Tongue (tissue), 2 donors: ENCODE data around the gene DUSP5. TPM values are rescaled to one million over a fixed set of nuclear protein-coding genes. Genes with fewer than 3 reads are reported as not detected.

ENCODE experiments used
- DNase-seq: peaks from one replicate; pipeline ENCODE4 v3.0.0-alpha.2; 2015
- total RNA-seq: library from RNA; depleted of rRNA; stranded (reverse); fragments of >200 nt; gene quantifications from one replicate; pipeline ENCODE4 v1.2.3, GENCODE V29; 2014

DUSP5 gene
- total RNA-seq, 1 donor from 2014 or later, result 10.5 TPM

DNA sequence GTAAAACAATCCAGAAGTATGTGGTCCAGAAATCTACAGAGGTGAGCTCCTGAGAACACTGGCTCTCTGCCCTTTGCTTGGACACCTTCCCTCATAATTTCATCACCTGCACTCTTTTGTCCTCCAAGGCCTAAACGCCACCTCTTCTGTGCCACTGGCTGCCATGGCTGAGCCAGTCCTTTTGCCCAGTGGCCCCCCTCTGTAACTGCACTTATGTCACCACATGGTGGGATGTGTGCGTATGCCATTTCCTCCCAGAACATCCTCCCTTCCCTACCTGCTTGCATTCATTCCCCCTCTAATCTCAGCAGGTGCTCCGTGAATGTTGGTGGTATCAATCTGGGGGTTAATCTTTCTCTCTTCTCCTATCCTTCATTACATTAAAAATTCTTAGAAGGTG, 17.3 kb upstream of the DUSP5 start:
- no peak for DNase-seq

DNA sequence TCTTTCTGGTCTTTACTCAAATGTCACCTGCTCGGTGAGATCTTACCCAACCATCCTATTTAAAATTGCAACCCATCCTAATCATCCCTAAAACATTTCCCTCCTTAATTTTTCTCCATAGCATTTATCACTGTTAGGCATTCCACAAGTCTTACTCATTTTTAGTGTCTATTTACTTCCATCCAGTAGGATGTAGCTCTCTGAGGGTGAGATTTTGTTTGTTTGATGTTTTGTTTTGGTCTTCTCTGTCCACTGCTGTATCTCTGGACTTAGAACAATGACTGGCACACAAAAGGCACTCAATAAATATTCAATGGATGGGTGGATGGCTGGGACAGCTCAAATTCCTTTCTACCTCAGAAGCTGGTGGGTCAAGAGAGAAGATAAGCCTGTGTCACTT, 15.8 kb upstream of the DUSP5 start:
- no peak for DNase-seq

DNA sequence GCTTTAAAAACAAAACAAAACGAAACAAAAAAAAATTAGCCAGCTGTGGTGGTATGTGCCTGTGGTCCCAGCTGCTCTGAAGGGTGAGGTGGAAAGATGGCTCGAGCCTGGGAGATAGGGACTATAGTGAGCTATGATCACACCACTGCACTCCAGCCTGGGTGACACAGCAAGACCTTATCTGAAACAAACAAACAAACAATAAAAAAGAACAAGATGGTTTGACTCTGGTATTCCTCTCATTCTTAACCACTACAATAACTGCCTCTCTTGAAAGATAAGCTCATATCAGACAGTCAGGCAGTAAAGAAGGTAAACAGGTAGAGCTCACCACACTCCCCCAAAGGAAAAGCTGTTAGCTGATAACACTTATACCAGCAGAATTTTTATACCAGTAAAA, 14.1 kb upstream of the DUSP5 start:
- no peak for DNase-seq

DNA sequence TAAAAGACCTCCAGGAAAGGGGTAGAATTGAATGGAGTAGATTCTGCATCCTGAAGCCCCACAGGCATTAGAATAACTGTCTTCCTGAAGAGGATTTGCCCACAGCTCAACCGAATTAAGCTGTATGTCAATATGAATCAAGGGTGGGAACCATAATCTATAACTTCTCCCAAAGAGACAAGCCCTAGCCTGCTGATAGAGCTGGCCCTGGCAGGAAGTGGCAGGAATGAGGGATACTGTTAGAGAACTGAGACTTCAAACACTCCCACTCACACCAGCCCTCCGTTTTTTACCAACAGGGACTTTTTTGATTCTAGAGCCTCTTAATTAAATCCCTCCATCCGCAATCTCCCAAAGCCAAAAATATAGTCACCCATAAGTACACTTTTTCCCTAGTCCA, 12.2 kb upstream of the DUSP5 start:
- no peak for DNase-seq

DNA sequence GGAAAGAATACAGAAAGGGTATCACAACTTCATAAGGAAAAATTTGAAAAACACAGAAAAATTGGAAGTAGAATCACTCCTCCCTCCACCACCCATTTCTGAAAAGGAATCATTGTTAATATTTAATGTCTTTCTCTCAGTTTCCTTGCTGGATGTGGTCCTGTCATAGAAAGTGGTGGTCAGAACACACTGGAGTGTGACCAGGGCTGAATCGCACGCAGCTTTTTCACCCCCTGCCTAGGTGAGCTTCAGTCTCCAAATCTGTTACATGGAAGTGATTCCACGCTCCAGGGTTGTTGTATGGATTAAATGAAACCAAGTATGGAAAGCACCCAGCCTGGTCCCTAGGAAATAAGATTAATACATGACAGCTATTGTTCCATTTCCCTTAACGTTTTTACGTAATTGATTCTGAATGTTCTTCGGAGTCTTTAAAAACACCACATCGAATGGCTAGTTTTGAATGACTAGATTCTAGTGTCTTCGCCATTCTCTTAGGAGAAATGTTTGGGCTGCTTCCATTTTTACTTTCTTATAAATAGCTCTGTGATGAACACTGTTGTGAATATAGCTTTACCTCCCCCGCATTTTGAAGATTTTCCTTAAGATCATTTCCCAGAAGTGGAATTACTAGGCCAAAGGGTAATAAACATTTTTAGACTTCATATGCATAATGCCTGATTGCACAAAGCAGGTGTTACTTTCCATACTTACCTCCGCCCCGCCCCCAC, 10.9 kb upstream of the DUSP5 start:
- DNase-seq, result no peak

DNA sequence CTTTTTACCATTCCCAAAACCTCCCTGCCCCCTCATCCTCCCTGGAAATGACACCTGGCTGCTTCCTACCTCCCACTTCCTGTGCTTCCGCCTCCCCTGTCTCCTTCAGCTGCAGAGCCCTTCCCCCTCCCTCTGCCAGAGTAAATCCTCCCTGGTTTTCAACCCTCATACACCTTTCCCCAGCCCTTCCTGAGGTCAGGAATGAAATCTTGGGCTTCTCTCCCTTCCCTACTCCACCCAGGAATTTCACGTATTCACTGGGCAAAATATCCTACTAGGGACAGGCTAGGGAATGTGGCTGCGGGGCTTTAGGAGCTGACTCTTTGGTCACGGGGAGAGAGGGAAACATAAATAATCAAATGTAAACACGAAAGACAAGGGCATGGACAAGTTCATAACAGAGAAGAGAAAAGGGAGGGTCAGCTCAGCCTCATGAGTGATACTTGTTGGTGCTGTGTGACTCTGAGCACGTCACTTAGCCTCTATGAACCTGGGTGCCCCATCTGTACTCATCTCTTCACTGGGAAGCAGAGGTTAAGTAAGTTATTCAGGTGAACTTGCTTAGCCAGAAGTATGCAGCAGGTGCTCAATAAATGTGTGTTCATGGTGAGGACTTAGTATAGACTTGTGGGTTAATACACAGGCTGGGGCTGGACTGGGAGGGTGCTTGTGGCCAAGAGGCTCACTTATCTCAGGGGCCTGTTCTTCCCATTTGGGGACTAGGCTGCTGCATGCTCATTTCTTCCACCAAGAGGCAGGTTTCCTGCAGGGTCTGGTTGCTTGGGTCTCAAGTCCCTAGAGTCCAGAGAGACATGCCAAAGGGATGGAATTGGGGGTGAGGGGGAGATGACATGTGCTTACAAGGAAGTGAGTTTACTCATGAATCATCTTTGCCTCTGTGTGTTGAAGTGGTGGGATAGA, 10.0 kb upstream of the DUSP5 start:
- DNase-seq, result no peak

DNA sequence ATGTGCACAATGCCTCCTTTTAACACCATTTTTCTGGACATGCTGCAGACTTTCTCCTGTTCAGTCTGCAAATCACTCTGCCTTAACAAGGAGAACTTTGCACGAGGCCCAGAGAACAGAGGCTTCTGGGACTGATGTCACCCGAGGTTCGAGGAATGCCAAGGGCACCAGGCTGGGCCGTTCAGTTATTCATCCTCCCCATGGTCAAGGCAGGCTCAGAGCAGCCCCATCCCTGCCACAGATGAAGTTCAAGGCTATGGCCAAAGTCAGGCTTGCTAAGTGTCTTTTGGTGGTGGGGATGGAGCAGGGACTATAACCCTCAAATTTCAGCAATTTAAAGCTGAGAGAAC, 9.4 kb upstream of the DUSP5 start:
- DNase-seq, result no peak

DNA sequence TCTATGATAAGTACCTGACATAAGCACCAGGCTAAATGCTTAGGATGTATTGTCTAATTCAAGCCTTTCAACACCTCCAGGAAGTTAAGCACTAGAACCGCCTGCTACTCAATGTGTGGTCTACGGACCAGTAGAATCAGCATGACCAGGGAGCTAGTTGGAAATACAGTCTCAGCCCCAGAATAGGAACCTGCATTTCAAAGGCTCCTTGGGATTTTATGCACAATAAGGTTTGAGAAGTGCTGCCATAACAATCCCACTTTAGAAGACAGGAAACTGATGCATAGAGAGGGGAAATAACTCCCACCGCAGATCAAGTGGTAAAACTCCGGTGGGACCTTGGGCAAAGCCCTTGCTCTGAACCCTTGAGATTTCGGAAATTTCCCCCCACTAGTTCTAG, 8.8 kb upstream of the DUSP5 start:
- DNase-seq, result no peak

DNA sequence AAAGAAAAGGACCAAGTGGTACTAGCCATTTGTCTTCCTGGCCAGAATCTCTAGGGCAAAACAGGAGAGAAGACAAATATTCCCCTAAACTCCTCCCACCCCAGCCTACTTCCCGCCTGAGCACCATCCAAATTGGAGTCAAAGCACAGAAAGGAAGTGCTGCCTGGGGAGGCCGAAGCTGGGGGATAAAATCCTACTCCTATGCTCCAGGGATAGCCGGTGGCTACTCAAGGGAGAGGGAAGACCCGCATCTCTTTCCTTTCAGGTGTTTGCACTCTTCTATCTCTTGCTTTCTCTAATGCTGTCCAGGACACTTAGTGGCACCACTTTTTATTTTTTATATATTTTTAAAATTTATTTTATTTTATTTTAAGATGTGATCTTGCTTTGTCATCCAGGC, 7.1 kb upstream of the DUSP5 start:
- DNase-seq, result no peak

DNA sequence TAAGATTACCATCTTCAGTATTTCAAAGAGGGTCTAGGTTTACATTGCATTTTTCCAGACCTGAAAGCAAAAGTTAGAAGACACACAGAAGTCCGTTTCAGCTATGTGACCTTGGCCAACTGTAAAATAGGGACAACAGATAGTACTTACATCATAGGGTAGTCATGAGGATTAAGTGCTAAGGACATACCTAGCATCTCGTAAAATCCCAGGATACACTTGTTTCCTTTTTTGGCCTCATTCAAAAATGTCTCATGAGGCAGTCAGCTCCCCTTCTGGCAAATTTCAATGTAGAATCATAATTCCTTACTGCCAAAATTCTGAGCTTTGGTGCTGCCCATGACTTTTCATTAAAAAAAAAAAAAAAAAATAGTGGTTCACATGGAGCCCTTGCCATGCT, 6.4 kb upstream of the DUSP5 start:
- no peak for DNase-seq

DNA sequence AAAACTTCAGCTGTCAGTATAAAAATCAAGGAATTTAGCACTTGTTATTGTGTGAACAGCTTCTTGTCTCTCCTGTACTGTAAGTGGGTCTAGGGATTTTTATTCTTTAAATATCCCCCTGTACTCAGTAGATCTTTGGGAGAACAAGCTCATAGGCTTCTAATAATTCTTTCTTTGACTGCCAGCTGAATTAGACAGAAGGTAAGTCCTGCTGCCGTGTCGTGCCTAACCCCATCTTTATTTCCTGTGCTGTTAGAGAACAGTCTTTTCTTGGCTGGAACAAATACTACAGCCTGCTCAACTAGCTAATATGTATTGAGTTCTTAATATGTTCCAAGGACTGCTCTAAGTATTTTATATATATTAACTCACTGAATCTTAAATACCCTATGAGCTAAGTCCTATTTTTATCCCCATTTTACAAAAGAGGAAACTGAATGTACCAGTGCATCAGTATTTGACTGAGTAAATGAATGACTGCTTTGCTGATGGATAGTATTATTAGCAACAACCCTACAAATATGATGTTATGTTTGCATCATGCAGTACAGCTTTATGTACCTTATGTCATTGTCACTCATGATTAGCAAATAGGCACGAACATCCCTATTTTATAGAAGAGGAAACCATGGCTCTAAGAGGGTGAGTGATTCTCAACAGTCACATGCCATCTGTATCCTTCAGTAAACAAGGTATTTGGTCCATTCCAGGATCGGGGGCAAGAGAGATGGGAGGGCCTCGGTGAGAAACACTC, 5.5 kb upstream of the DUSP5 start:
- DNase-seq, result no peak

DNA sequence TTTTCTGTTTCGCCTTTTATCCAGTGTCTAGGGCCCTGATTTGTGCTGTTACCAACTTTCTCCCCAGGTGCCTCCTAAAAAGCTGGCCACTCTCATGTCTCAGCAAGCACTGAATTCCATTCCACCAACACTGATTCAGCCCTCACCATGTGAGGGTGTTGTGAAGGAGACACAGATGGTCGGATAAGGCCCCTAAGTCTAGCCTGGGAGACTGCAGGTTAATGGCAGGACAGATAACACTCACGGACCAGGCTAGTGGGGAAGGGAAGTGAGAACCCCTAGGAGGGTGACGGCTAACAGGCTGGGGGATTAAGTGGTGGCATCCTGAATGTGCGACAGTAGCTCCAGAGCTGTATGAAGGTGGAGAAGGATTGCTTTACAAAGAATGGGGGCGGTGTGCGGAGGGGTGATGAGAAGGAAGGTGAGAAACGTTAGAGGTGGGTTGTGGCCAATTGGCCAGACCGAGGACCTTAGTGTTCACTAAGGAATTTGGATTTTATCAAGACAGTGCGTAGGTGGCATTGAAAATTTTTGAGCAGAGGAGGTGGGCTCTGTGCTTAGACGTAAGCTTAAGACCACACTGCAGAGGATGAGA, 3.8 kb upstream of the DUSP5 start:
- no peak for DNase-seq

DNA sequence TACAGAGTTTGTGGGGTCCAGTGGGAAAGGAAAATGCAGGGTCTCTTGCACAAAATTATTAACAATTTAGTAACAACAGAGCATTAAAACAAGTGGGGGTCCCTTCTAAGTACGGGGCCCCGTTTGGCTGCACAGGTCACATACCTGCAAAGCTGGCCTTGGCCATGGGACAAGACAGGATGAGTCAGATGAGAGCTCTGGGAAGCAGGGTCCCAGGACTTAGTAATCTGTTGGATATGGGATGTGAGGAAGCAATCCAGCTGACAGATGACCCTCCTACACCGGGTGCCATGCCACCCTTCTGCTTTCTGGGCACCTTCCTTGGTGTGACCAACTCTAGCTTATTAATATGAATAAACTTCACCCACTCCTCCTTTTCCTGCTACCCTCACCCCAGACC, 3.2 kb upstream of the DUSP5 start:
- DNase-seq, result no peak

DNA sequence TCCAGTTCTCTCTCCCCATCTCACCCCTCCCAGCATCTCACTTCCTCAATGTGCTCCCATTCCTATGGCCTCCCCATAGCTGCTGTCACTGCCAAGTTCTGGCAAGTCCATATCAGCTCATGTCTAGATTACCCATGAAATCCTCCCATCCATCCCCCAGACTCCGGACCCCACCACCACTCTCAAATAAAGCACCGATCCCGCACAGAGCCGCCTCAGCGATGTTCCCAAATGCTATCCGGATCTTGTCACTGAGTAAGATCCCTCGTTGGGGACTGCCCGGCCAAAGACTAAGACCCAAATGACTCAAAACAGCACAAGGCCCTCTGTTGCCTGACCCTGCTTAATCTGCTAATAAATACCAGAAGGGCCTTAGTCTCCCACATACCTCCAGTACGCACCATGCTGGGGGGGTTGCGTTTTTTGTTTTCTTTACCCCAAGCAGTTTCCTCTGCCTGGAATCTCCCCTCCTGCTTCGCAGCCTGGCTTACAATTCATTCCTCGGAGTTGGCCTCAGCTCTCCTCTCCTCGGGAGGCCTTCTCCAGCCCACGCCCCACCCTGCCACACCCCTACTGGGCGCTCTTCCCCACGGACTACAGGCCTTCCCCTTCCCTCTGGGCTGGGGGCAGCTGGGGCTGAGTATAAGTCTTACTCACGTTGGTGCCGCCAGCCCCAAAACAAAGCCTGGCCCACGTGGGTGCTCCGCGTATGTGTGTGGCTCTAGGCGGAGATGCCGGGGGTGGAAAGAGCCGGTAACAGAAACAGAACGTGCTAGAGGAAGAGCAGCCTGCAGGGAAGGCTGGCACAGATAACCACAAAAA, 1.8 kb upstream of the DUSP5 start:
- no peak for DNase-seq

DNA sequence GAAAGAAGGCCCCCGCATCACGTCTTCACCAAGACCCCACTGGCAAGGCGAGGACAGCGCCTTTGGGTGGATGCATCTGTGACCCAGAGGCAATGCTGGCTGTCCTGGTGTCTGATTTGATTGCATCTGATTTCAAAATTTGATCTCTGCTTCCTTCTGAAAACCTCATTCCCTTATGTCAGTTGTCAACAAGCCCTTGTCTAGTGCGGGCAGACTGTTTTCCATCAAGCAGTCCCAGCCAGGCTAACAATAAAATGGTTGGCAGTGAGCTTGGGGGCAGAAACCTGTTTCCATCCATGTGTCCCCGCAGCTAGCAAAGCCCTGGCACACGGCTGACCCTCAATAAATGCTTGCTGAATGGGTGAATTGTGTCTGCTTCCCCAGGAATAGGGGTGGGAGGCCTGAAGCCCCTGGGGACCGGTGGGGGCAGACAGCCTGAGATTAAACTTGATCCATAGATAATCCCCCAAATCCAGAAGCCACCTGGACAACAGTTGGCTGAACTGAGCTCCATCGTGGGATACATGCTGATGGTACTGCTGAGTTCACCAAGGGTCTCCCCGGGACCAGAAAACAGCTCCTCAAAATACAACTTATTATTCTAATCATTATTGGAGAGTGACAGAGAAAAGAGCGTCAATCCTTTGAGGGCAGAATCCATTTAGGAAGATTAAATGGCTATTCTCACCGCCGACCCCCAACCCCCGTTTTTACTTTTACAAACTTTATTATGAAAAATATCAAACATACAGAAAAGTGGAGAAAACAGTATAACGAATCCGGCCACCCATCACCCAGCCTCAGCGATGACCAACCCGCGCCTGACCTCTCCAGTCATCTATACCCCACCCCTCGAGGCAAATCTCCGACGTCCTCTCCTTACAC, 912 bp upstream of the DUSP5 start:
- peak; percentile 59 for DNase-seq

DNA sequence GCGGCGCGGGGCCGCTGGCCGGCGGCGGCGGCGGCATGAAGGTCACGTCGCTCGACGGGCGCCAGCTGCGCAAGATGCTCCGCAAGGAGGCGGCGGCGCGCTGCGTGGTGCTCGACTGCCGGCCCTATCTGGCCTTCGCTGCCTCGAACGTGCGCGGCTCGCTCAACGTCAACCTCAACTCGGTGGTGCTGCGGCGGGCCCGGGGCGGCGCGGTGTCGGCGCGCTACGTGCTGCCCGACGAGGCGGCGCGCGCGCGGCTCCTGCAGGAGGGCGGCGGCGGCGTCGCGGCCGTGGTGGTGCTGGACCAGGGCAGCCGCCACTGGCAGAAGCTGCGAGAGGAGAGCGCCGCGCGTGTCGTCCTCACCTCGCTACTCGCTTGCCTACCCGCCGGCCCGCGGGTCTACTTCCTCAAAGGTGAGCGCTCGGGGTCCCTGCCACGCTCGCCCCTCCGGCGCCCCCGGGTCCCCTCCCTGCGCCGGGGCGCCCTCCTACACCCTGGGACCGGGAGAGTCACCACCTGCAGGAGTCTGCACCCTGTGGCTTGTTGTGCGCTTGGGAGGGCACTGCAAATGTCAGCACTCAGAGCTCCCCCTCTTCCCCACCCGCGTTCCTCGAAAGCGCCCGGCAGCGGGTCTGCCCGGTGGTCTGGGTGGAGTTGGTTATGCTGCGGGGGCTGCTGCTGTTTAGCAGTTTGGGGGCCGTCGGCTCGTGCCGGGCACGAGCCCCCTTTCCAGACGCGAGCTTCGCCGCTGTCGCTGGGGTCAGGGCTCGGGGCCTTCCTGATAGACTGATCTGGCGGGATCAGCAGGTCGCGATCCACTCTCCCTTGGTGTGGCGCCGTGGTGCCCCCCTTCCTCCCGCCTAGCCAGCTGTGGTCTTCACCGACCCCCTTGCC, 627 bp downstream of the DUSP5 start:
- DNase-seq, result peak; percentile 62

DNA sequence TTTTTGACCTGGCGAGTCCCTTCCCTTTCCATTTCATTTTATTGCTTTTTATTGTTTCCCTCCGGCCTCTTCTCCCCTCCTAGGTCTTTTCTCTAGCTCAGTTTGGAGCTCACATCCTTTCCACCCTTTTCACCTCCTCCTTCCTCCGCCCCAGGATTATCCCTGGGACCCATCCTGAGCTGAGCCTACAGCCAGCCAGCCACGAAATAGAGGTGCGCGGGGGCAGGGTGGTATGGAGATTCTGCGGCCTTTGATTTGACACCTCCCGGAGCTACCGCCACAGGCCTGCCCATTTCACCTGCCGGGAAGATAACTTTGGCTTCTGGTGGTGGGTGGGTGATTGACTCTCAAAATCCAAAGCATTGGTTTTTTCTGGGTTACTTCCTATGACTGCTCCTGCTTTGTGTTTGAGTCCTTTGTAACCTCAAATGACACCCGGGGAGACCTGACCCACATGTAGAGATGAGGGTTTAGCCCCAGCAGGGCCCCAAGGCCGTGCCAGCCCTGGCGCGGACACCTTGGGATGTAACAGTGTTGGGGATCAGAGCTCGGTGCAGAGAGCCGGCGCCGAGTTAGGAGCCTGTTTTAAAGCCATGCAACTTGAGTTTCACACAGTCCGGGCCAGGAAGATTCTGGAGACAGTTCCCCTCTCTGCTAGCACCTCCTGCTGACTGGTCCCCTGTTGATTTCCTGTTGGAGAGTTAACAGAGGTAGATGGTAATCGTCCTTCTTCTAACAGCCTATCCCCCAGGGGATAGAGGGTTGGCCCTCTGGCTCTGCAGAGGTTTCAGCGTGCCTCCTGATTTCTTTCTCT, 1.5 kb downstream of the DUSP5 start:
- no peak for DNase-seq

DNA sequence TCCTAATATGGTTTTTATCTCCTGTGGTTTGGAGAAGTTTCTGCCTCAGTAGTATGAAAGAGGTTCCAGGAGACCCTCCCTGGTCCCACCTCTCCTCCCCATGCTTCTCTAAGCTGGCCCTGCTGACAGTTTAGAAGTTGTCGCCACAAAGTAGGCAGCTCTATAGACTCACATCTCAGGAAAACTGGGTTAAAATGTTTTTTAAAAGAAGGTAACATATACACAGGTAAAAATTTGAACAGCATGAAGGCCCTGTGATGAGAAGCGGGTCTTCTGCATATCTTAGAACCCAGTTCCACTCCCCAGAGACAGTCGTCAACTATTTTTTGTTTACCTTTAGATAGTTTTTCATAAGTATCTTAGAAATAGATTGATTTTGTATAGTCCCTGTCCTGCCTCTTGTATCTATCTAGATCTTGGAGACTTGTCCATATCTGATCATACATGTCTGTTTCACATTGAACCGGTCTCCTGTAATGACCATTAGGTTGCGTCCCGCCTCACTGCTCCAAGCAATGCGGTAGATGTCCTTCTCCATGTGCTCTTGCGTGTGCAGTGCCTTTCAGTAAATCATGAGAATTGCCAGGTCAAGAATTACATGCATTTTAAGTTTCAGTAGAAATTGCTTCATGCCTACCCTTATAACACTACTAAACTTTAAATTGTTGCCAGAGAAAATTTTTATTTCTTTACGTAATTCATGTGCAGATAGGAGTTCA, 2.2 kb downstream of the DUSP5 start:
- no peak for DNase-seq
